H7 (cell line): ENCODE data around the gene MME. TPM values are rescaled to one million over a fixed set of nuclear protein-coding genes. Genes with fewer than 3 reads are reported as not detected.

Experiments
- DNase-seq: peaks from one replicate; pipeline ENCODE4 v3.0.0; 2012
- H3K27me3 ChIP-seq: 2 replicates; pipeline ENCODE4 v1.6.0; 2011; ENCODE audit warnings: mild to moderate bottlenecking, low read length; ENCODE audit not compliant: control insufficient read depth, insufficient read depth
- H3K36me3 ChIP-seq: replicated peaks from 2 replicates; pipeline ENCODE4 v1.5.1; 2011; ENCODE audit warnings: low read length; ENCODE audit not compliant: control insufficient read depth, insufficient read depth
- H3K4me3 ChIP-seq: 2 replicates; pipeline ENCODE4 v1.5.1; 2011; ENCODE audit warnings: low read depth, mild to moderate bottlenecking, control low read depth, low read length, moderate library complexity; ENCODE audit not compliant: insufficient read depth
- total RNA-seq: library from RNA; depleted of rRNA; stranded (reverse); fragments of >200 nt; shearing (Covaris generic); gene quantifications from 2 replicates; pipeline ENCODE4 v1.2.3, GENCODE V29; 2014; rRNA removed

Gene MME
- total RNA-seq, 1 experiment from 2014 or later = 2.8 TPM

- Histone ChIP-seq H3K4me3 (no peak overlapping the region), H3K27me3 (no peaks in the 10 kb centered on the region), H3K36me3 (no peaks in the 10 kb centered on the region)
- DNase-seq = no peak
These were observed 153.1 kb downstream of the MME start for GRCh38 chr3:155233213-155233612.

Other genes starting within 250 kb of the MME start
- not detected in 2 replicates for gene STRIT1, start 213.4 kb downstream of the MME start, total RNA-seq